Measurements from ENCODE around the gene LLGL2.

DNA sequence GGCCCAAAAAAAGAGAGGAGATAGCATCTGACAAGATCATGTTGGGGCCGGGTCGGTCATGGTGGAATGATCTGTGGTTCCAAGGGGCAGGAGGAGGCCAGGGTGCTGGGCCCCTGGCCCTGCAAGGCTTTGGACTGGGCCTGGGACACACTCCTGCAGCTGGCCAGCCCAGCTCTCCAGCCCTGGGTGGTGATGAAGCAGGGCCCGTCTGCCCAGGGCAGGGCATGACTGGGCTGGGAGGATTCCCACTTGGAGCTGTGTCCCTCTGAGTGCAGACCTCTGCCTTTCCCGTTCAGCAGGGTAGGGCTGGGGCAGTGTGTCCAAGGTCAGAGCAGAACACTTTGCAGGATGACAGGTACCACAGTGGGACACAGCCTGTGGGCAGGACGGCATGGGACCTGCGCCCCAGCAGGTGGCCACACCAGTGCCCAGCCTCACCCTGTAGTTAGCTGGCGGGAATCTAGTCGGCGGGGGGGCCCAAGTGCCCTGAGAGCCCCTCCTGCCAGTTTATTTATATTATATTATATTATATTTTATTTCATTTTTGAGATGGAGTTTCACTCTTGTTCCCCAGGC, 34.5 kb downstream of the LLGL2 start:
- TF ChIP-seq, protein P1, sequence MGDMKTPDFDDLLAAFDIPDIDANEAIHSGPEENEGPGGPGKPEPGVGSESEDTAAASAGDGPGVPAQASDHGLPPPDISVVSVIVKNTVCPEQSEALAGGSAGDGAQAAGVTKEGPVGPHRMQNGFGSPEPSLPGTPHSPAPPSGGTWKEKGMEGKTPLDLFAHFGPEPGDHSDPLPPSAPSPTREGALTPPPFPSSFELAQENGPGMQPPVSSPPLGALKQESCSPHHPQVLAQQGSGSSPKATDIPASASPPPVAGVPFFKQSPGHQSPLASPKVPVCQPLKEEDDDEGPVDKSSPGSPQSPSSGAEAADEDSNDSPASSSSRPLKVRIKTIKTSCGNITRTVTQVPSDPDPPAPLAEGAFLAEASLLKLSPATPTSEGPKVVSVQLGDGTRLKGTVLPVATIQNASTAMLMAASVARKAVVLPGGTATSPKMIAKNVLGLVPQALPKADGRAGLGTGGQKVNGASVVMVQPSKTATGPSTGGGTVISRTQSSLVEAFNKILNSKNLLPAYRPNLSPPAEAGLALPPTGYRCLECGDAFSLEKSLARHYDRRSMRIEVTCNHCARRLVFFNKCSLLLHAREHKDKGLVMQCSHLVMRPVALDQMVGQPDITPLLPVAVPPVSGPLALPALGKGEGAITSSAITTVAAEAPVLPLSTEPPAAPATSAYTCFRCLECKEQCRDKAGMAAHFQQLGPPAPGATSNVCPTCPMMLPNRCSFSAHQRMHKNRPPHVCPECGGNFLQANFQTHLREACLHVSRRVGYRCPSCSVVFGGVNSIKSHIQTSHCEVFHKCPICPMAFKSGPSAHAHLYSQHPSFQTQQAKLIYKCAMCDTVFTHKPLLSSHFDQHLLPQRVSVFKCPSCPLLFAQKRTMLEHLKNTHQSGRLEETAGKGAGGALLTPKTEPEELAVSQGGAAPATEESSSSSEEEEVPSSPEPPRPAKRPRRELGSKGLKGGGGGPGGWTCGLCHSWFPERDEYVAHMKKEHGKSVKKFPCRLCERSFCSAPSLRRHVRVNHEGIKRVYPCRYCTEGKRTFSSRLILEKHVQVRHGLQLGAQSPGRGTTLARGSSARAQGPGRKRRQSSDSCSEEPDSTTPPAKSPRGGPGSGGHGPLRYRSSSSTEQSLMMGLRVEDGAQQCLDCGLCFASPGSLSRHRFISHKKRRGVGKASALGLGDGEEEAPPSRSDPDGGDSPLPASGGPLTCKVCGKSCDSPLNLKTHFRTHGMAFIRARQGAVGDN (IDR thresholded peaks at IDR 0.05) = no peak
- TF ChIP-seq, protein P2, sequence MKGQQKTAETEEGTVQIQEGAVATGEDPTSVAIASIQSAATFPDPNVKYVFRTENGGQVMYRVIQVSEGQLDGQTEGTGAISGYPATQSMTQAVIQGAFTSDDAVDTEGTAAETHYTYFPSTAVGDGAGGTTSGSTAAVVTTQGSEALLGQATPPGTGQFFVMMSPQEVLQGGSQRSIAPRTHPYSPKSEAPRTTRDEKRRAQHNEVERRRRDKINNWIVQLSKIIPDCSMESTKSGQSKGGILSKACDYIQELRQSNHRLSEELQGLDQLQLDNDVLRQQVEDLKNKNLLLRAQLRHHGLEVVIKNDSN (IDR thresholded peaks at IDR 0.05; ENCODE audit: borderline replicate concordance, extremely low read length, insufficient read depth, low read depth, low read length) = no peak
- TF ChIP-seq, protein P3, sequence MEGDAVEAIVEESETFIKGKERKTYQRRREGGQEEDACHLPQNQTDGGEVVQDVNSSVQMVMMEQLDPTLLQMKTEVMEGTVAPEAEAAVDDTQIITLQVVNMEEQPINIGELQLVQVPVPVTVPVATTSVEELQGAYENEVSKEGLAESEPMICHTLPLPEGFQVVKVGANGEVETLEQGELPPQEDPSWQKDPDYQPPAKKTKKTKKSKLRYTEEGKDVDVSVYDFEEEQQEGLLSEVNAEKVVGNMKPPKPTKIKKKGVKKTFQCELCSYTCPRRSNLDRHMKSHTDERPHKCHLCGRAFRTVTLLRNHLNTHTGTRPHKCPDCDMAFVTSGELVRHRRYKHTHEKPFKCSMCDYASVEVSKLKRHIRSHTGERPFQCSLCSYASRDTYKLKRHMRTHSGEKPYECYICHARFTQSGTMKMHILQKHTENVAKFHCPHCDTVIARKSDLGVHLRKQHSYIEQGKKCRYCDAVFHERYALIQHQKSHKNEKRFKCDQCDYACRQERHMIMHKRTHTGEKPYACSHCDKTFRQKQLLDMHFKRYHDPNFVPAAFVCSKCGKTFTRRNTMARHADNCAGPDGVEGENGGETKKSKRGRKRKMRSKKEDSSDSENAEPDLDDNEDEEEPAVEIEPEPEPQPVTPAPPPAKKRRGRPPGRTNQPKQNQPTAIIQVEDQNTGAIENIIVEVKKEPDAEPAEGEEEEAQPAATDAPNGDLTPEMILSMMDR (IDR thresholded peaks at IDR 0.05 in 2 of 3, conservative IDR thresholded peaks at IDR 0.05 in 1 of 3; ENCODE audit: control insufficient read depth in 2 of 3, extremely low read depth in 1 of 3, insufficient read depth in 1 of 3, low read depth in 3 of 3, low read length in 3 of 3) = no peak
- no peak for TF ChIP-seq MEF2A (IDR thresholded peaks at IDR 0.05; ENCODE audit: insufficient read depth, low read depth, low read length)
- TF ChIP-seq POLR2AphosphoS5 (IDR thresholded peaks at IDR 0.05; ENCODE audit: low read length) = no peak
- TF ChIP-seq CHD4 (IDR thresholded peaks at IDR 0.05) = no peak
- no peak for TF ChIP-seq EZH2 (IDR thresholded peaks at IDR 0.05; ENCODE audit: borderline replicate concordance, control insufficient read depth, low read depth, low read length)
- TF ChIP-seq FOXM1 (IDR thresholded peaks at IDR 0.05; ENCODE audit: low read depth, low read length) = no peak
- TF ChIP-seq ETV6 (conservative IDR thresholded peaks at IDR 0.05 in 1 of 2, IDR thresholded peaks at IDR 0.05 in 1 of 2; ENCODE audit: borderline replicate concordance in 1 of 2, low read depth in 1 of 2) = no peak
- TF ChIP-seq RCOR1 (conservative IDR thresholded peaks at IDR 0.05; ENCODE audit: low read depth, low read length) = no peak
- TF ChIP-seq EGR1 (IDR thresholded peaks at IDR 0.05; ENCODE audit: borderline replicate concordance in 1 of 2, low read depth in 2 of 2, low read length in 2 of 2) = no peak
- no peak for TF ChIP-seq RAD21 (IDR thresholded peaks at IDR 0.05; ENCODE audit: insufficient read depth, low read depth, low read length)
